Smooth muscle cell (in vitro differentiated cells): ENCODE data around the gene NXNL1. TPM values are rescaled to one million over a fixed set of nuclear protein-coding genes. Genes with fewer than 3 reads are reported as not detected.

Source experiments
- DNase-seq: peaks from one replicate; lab custom pipeline; 2025; ENCODE audit not compliant: unreplicated experiment; lab: John Stamatoyannopoulos, UW
- H2AFZ ChIP-seq: fragments of 200-600 bp; sonication (generic); 2 replicates; pipeline ENCODE4 v1.6.0; 2016; ENCODE audit warnings: antibody characterized with exemption, low read depth, mild to moderate bottlenecking
- H3F3A ChIP-seq: fragments of 200-600 bp; sonication (generic); 2 replicates; pipeline ENCODE4 v1.6.0; 2017; ENCODE audit warnings: antibody characterized with exemption, low read depth
- H3K27ac ChIP-seq: fragments of 200-600 bp; sonication (generic); 2 replicates; pipeline ENCODE4 v1.5.1; 2016; ENCODE audit warnings: low read depth, mild to moderate bottlenecking
- H3K27me3 ChIP-seq: fragments of 200-600 bp; sonication (generic); 2 replicates; pipeline ENCODE4 v1.6.1; 2016; ENCODE audit warnings: low read depth, mild to moderate bottlenecking
- H3K36me3 ChIP-seq: fragments of 200-600 bp; sonication (generic); 2 replicates; pipeline ENCODE4 v1.5.1; 2016; ENCODE audit warnings: low read depth
- H3K4me1 ChIP-seq: fragments of 200-600 bp; sonication (generic); 2 replicates; pipeline ENCODE4 v1.5.1; 2016; ENCODE audit warnings: low read depth
- H3K4me2 ChIP-seq: fragments of 200-600 bp; sonication (generic); 2 replicates; pipeline ENCODE4 v1.6.0; 2016; ENCODE audit warnings: mild to moderate bottlenecking
- H3K4me3 ChIP-seq: fragments of 200-600 bp; sonication (generic); 2 replicates; pipeline ENCODE4 v1.5.1; 2016; ENCODE audit warnings: mild to moderate bottlenecking
- H3K79me2 ChIP-seq: fragments of 200-600 bp; sonication (generic); 2 replicates; pipeline ENCODE4 v1.6.0; 2016; ENCODE audit warnings: low read depth, mild to moderate bottlenecking
- H3K9ac ChIP-seq: fragments of 200-600 bp; sonication (generic); 2 replicates; pipeline ENCODE4 v1.6.0; 2016; ENCODE audit warnings: low read depth
- H3K9me3 ChIP-seq: fragments of 200-600 bp; sonication (generic); replicated peaks from 2 replicates; pipeline ENCODE4 v1.5.1; 2016; ENCODE audit warnings: low read depth
- H4K20me1 ChIP-seq: fragments of 200-600 bp; sonication (generic); 2 replicates; pipeline ENCODE4 v1.6.0; 2016; ENCODE audit warnings: low read depth
- WGBS: methylation state at CpG from one replicate; pipeline ENCODE4 v1.1.7; 2016; ENCODE audit warnings: low lambda C conversion rate; 5-methylcytosine and 5-hydroxymethylcytosine counted together
- polyA plus RNA-seq: library from polyadenylated mRNA; unstranded; fragments of >200 nt; fragmentation: Nextera tagmentation; extraction: Ambion mirVana; gene quantifications from 2 replicates; pipeline ENCODE4 v1.2.1, GENCODE V29; 2016
- total RNA-seq: library from RNA; depleted of rRNA; stranded (reverse); fragments of >200 nt; gene quantifications from 2 replicates; pipeline ENCODE4 v1.2.3, GENCODE V29; 2014
- TF ChIP-seq, protein P1 (sequence below): fragments of 200-600 bp; sonication (generic); IDR thresholded peaks from 2 replicates; pipeline ENCODE4 v1.5.1; 2017; ENCODE audit warnings: borderline replicate concordance, mild to moderate bottlenecking, antibody characterized with exemption; ENCODE audit not compliant: insufficient read depth, poor library complexity, severe bottlenecking

Gene NXNL1
- total and polyA plus RNA-seq, 2 experiments from 2014 or later, result 0.45 TPM; not detected in 1

DNA sequence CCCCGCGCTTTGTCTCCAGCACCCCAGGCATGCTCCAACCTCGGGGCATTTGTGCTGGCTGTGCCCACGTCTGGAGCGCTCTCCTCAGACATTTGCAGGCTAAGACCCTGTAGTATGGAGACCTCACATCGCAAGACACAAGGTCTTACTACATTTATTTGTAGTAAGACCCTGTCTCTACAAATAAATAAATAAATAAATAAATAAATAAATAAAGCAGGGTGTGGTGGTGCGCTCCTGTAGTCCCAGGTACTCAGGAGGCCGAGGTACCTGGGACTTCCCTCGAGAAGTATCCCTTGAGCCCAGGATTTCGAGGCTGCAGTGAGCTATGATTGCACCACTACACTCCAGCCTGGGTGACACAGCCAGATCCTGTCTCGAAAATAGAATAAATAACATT is 4.6 kb downstream of the NXNL1 start:
- Histone ChIP-seq H3K36me3 (no peaks in the 10 kb centered on the region), H3F3A (no peaks in the 10 kb centered on the region), H3K9ac (no peak overlapping the region), H3K4me1 (no peaks in the 10 kb centered on the region), H3K27me3 (peaks cover 48% of the 10 kb centered on the region), H3K9me3 (no peaks in the 10 kb centered on the region), H3K4me2 (no peak overlapping the region), H3K79me2 (no peaks in the 10 kb centered on the region), H3K4me3 (no peak overlapping the region), H3K27ac (no peak overlapping the region), H2AFZ (no peak overlapping the region), H4K20me1 (no peaks in the 10 kb centered on the region)
- DNase-seq, result no peak
- 75% methylated on average over 11 of the region's 11 CpGs for WGBS
- TF ChIP-seq, protein P1, sequence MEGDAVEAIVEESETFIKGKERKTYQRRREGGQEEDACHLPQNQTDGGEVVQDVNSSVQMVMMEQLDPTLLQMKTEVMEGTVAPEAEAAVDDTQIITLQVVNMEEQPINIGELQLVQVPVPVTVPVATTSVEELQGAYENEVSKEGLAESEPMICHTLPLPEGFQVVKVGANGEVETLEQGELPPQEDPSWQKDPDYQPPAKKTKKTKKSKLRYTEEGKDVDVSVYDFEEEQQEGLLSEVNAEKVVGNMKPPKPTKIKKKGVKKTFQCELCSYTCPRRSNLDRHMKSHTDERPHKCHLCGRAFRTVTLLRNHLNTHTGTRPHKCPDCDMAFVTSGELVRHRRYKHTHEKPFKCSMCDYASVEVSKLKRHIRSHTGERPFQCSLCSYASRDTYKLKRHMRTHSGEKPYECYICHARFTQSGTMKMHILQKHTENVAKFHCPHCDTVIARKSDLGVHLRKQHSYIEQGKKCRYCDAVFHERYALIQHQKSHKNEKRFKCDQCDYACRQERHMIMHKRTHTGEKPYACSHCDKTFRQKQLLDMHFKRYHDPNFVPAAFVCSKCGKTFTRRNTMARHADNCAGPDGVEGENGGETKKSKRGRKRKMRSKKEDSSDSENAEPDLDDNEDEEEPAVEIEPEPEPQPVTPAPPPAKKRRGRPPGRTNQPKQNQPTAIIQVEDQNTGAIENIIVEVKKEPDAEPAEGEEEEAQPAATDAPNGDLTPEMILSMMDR, result no peak

DNA sequence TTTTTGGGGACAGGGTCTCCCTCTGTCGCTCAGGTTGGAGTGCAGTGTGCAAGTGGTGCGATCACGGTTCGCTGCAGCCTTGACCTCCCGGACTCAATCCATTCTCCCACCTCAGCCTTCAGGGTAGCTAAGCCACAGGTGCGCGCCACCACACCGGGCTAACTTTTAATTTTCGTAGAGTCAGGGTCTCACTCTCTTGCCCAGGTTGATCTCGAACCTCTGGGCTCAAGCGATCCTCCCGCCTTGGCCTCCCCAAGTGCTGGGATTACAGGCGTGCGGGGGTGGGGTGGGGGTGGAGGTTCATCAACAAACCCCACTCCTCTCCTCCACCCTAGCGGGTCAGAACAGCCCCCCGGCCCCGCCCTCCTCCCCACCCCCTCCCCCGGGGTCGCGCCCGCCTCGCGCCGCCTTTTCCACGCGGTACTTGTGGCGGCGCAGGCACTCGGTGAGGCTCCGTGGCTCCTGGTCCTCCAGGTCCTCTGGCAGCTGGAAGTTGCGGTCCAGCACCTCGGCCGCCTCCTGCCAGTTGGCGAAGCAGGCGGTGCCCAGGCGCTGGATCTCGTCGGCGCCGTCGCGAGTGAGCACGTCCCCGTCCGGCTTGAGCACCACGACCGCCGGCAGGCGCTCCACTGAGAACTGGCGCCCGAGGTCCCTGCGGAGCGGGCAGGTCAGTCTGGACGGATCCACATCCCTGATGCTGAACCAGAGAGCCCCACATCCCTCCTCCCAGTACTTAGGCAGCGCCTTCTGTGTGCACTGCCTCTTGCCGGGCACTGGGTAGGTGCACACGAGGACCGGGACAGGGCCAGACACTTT is 5.2 kb downstream of the NXNL1 start:
- Histone ChIP-seq H2AFZ (no peak overlapping the region), H3K27ac (no peak overlapping the region), H3K4me2 (no peak overlapping the region), H3K4me3 (no peak overlapping the region), H3K9ac (no peak overlapping the region), H3K27me3 (peaks cover 48% of the 10 kb centered on the region), H3K79me2 (no peaks in the 10 kb centered on the region), H3K36me3 (no peaks in the 10 kb centered on the region), H3F3A (no peaks in the 10 kb centered on the region), H3K4me1 (no peaks in the 10 kb centered on the region), H4K20me1 (no peaks in the 10 kb centered on the region), H3K9me3 (no peaks in the 10 kb centered on the region)
- 36% methylated on average over 40 of the region's 58 CpGs for WGBS
- DNase-seq, result no peak
- TF ChIP-seq, protein P1, result no peak

DNA sequence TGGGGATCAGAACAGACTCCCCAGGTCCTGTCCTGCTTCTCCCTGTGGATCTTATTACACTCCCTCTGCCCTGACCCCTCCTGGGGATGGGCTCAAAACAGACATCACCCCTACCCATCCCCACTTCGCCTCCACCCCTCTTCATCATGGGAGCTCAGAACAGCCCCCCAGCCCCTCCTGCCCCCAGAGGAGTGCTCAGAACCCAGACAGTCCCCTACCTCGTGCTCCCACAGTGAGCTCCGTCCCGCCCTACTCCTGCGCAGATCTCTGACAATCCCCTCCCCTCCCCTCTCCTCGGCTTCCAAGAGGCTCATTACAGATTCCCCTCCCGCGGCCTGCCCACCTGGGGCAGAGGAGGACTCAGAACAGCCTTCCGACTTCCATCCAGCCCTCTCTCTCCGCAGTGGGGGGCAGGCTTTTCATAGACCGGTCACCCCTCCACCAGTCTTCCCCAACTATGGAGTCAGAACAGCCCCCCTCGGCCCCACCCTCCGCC is 6.1 kb downstream of the NXNL1 start:
- Histone ChIP-seq H3F3A (no peaks in the 10 kb centered on the region), H2AFZ (no peak overlapping the region)
- 9% methylated on average over 12 of the region's 13 CpGs for WGBS

More for the DNA sequence above, 6.1 kb downstream of the NXNL1 start:
- H4K20me1 ChIP-seq, result no peaks in the 10 kb centered on the region
- H3K4me1 ChIP-seq, result no peaks in the 10 kb centered on the region
- H3K9me3 ChIP-seq, result no peaks in the 10 kb centered on the region
- no peak overlapping the region for H3K4me3 ChIP-seq
- H3K79me2 ChIP-seq, result no peaks in the 10 kb centered on the region
- no peak overlapping the region for H3K4me2 ChIP-seq
- no peak overlapping the region for H3K9ac ChIP-seq
- DNase-seq, result no peak
- H3K27me3 ChIP-seq, result peaks cover 48% of the 10 kb centered on the region
- TF ChIP-seq, protein P1, result no peak
- no peak overlapping the region for H3K27ac ChIP-seq
- no peaks in the 10 kb centered on the region for H3K36me3 ChIP-seq
